Activated T-helper 1 cell treated with anti-CD3 and anti-CD28 coated beads, Interleukin-2, amount 50 U/mL, for 16 hours (primary cell): ENCODE measurements around the gene ARHGAP6.
"Not testable (repeated sequence)": the region's sequence is repeated elsewhere in the genome, so short reads cannot be mapped to it uniquely, and the experiment has no call there.

Experiments used
- DNase-seq, 2 donors: peaks; one replicate each; pipeline ENCODE4 v3.0.0-alpha.2; 2020; ENCODE audit warnings: low read depth in 1 of 2, low spot score in 1 of 2

Gene ARHGAP6

DNA sequence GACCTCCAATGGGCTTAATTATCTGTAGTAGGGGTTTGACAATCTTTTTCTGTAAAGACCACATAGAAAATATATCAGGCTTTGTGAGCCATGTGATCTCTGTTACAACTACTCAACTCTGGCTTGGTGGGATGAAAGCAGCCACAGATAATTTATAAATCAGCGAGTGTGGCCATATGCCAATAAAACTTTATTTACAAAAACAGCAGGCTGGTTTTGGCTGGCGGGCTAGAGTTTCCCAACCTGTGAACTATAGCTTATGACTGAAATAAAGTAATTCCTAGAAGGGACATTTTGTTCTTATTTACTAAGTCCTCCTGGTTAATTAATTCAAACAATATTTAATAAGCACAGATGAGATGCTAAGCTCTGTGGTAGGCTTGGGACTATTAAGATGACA lies 408.4 kb downstream of the ARHGAP6 start:
- no peak for DNase-seq

DNA sequence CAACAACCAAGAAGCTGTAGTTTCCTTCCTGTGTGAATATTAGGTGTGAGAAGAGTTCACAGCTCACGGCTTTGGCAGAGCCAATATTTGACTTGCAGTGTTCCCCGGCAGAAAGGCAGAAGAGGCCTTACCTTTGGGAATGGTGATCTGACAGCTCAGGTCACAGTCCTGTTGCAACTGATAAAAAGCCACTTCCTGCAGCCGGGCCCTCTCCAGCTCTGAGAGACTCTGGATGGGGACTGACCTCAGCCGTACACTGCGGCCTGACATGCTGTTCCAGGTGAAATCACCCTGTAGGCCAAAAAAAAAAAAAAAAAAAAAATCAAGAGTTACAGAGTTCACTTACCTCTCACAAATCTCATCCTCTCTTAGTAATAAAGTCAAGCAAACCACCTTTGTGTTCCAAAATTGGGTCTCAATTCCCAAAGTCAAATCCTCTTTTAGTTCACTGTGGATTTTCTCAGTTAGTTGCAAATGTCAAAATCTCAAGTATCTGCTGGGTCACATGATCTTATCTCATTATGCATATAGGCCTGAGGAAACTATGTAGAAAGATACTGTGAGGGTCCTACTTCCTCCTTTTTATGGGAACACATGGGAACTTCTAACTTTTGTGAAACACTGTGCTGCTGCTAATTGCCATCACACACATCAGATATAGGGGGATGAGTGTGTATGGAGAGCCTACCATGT lies 411.2 kb downstream of the ARHGAP6 start:
- DNase-seq: no peak

- no peak for DNase-seq
Observed at GRCh38 chrX:11244636-11245035, 421.1 kb downstream of the ARHGAP6 start.

DNA sequence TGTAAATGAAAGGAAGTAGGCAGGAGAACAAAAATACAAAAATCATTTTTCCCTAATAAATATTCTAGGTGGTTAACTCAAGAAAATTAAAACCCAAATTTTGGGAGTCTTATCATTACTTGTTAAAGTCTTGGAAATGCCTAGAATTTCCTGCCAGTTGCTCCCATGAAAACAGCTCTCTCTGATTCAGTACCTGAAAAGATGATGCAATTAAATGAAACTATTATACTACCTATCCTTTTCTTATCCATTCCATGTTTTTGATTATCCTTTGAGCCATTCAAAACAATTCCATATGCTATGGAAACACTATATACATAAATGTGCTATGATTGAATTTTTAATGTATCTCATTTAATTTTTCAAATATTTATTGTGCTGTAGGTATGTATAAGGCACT lies 423.0 kb downstream of the ARHGAP6 start:
- no peak for DNase-seq

- no peak for DNase-seq
Observed at GRCh38 chrX:11241720-11242119, 424.0 kb downstream of the ARHGAP6 start.

DNA sequence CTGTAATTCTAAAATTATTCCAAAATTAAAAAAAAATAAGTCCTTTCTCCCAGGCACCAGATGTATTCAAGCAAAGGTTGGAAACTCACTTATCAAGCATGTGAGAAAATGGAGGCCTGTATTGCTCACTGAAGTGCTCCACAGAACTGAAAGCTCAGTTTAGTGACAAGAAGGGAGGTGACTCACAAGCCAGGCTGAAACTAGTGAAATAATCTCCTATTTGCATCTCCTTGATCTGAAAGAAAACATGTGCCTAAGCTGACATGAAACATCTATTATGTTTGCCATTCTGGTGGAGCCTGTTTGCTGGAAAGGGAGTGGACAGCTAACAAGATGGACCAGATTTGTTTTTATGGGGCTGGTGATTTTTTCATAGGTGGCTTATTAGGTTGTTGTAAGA lies 426.5 kb downstream of the ARHGAP6 start:
- no peak for DNase-seq

DNA sequence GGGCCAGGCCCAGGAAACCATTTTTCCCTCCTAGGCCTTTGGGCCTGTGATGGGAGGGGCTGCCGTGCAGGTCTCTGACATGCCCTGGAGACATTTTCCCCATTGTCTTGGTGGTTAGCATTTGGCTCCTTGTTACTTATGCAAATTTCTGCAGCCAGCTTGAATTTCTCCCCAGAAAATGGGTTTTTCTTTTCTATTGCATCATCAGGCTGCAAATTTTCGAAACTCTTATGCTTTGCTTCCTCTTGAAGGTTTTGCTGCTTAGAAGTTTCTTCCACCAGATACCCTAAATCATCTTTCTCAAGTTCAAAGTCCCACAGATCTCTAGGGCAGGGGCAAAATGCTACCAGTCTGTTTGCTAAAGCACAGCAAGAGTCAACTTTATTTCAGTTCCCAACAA lies 430.3 kb downstream of the ARHGAP6 start:
- DNase-seq: not testable (repeated sequence)

- DNase-seq: no peak
Observed at GRCh38 chrX:11215191-11215921, 450.4 kb downstream of the ARHGAP6 start.

DNA sequence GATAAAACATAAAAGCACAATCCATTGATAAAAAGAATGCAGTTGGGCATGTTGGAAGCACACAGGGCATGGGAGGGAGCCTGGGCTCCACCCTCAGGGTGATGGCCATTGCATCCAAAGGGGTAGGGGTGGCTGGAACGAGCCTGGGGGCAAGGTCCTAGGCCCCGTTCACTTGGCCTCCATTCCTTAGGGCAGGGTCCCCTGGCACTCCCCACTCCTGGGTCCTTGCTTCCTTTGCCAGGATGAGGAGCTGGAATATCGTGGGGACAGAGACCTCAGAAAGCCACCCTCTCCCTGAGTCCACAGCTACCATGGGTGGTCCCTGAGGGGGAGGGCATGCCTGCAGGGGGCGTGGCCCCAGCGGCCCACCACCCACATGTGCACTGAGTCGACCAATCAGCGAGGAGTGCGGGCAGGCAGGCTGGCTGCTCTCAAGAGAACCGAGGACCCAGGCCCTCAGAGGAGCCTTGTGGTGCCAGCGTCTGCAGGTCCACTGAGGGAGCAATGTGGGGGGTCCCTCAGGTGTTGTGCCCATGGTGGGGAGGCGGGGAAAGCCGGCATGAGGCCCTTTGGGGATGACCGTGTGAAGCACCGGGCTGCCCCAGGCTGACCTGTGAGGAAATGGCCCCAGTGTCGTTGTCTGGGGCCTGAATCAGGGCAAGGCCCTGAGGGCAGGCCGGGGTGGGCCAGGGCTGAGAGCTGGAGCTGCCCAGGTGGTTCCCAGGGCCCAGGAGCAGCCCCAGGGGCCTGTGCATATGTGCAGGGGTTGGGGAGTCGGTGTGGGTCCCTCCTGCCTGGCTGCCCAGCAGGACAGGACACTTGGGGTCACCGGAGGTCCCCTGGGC lies 451.2 kb downstream of the ARHGAP6 start:
- no peak for DNase-seq

GRCh38 chrX:11212741-11213140 lies 453.0 kb downstream of the ARHGAP6 start:
- DNase-seq: no peak

GRCh38 chrX:11210415-11210801 lies 455.3 kb downstream of the ARHGAP6 start:
- no peak for DNase-seq

DNA sequence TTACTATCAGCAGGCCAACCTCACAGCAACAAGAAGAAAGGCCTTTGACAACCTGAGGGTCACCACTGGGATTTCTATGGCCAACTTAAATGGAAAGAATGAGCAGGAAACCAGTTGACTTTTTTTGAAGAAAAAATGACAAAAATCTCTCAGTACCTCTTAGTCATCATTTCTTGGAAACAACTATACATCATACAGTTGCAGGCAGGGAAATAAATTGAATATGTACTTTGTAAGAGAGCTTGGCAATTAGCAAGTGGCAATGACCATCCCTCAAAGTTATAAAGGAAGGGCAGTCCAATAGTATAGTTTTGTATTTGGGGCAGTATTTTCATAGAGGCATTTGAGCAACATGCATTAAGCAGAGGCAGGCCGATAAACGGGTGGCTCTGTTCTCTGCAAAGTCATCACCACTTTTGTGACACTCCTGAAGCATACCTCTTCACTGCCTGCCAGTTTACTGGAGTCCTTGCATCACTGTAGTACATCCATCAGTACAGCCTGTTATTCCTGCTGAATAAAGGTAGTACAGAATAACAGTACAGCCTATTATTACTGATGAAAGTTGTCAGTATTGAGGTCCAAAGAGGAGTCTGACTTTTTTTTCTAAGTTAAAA lies 455.8 kb downstream of the ARHGAP6 start:
- no peak for DNase-seq

DNA sequence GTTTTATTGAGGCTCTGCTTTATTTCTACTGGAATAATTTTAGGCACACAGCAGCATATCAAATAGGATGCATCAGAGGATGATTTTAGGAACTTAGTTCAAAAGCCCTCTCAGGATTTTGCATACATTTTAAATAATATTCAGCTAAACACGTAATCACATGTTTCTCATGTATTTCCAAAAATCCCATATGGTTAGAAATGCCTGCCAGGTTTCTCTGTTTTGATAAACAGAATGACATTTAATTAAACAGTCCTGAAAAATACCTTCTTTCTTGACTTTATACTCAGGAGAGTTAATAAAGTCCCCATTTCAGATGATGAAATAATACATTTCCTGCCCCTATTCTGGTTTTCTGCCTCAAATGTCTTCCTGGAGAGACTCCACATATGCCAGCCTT lies 459.0 kb downstream of the ARHGAP6 start:
- no peak for DNase-seq

DNA sequence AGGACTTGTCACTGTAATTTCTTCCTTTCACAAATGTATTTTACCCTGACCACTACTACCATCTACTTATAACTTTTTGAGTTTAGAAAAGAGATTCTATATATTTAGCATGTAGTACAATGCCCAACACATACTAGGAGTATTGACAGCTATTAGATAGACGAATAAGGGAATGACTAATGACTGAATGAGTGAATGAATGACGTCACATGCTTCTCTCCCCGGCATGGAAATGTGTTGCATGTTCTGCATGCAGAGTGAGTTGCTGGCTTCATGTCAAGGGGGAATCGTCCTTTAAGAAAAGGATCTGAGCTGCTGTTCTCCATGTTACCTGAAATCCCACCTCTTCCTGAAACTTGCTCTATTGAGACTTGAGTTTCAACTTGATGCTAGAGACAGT lies 459.9 kb downstream of the ARHGAP6 start:
- no peak for DNase-seq

DNA sequence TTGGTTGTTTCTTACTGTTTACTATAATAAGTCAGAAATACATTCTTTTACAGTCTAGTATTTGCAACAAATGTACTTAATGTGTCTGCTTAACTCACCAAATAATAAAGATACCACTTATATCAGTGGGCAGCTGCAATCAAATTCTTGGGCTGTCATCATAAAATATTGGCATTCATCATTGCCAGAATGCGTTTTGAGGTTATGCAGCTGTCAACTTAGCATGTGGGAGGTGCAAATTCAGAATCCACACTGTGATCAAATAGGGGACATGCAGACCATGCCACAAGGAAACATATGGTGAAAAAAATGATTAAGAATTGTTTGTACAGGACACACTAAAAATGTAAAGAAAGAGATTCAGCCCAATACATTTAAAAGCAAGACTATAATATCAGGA lies 468.0 kb downstream of the ARHGAP6 start:
- DNase-seq: no peak

GRCh38 chrX:11196476-11196875 lies 469.2 kb downstream of the ARHGAP6 start:
- no peak for DNase-seq

- DNase-seq: no peak
Observed at GRCh38 chrX:11193035-11193469, 472.7 kb downstream of the ARHGAP6 start.

DNA sequence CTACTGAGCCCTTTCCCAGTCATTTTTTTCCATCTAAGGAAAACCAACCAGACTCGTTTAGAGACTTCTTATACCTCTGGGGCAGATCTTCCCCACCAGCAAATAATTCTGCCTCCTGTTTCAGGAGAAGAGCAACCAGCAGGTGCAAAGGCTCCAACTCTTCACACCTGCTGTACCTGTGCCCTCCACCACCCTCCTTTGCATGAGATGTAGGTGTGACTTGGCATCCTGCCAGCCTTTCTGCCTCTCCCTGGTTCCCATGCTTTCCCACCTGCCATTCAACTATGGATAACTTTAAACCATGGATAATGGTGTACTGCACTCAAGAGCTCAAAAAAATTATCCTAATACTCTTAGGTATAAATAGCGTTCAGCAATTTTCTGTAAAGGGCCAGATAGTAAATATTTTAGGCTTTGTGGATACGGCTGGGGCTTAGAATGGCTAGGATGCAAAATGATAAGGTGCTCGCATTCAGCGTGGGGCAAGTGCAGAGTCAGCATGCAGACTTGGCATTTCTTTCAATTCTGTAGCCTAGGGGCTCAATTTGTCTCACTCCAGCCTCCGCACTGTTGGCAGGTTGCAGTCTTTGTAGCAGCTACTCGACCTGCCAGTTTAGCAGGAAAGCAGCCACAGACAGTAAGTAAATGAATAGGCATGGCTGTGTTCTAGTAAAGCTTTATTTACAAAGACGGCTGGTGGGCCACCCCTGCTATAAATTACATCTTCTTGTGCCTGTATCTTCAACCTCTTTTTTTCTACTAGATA lies 474.8 kb downstream of the ARHGAP6 start:
- no peak for DNase-seq

GRCh38 chrX:11189097-11189496 lies 476.6 kb downstream of the ARHGAP6 start:
- DNase-seq: no peak

- DNase-seq: no peak
Observed at GRCh38 chrX:11188664-11189063, 477.1 kb downstream of the ARHGAP6 start.

GRCh38 chrX:11187001-11187400 lies 478.7 kb downstream of the ARHGAP6 start:
- DNase-seq: no peak
